HepG2 (cell line): Measurements from ENCODE around the gene CCSER1. TPM values are rescaled to one million over a fixed set of nuclear protein-coding genes. Genes with fewer than 3 reads are reported as not detected.

Source experiments
- ATAC-seq: fragments of 200-7000 bp; cut with Tn5 transposase; 3 replicates; pipeline ENCODE4 v1.9.1; 2020; ENCODE audit warnings: mild to moderate bottlenecking, moderate library complexity
- BruUV-seq: library from RNA; stranded (reverse); fragments of 400-500 nt; replicated peaks from 2 replicates; lab custom pipeline; 2021; lab: Mats Ljungman, UMichigan
- CTCF ChIA-PET: fragments of 300-600 bp; formaldehyde crosslinking; extraction: SDS; loops from one replicate; lab custom pipeline; 2021; ENCODE audit warnings: low total read pairs, inconsistent platforms, low intra/inter-chr PET ratio; lab: Yijun Ruan, JAX
- POLR2A ChIA-PET: fragments of 350-600 bp; sonication (Branson Sonifier 250); formaldehyde crosslinking; loops from one replicate; lab custom pipeline; 2020; ENCODE audit warnings: antibody characterized with exemption, inconsistent platforms; lab: Yijun Ruan, JAX
- DNase-seq: peaks from one replicate; pipeline ENCODE4 v3.0.0-alpha.2; 2015; ENCODE audit warnings: low spot score
- FAIRE-seq: peaks from 3 replicates; lab custom pipeline; 2011; peaks lifted over from hg19 to GRCh38; lab: Jason Lieb, UNC
- H2AFZ ChIP-seq: one replicate; pipeline ENCODE4 v1.6.1; 2011; ENCODE audit warnings: low read length, inconsistent platforms
- H3K27ac ChIP-seq: fragments of 300-600 bp; 3 replicates; pipeline ENCODE4 v1.8.0; 2011; ENCODE audit warnings: mixed run types, mild to moderate bottlenecking, mixed read lengths, low read length, inconsistent platforms; ENCODE audit not compliant: insufficient read depth; ENCODE audit errors: extremely low read length
- H3K27me3 ChIP-seq, 2 experiments: fragments of 200-600 bp in 1 of 2; 2 replicates in 1 of 2; 3 replicates in 1 of 2; pipeline versions ENCODE4 v1.6.0 to v1.8.0; 2011; ENCODE audit warnings: low read length in 2 of 2, mild to moderate bottlenecking in 2 of 2, moderate library complexity in 2 of 2, inconsistent platforms in 1 of 2; ENCODE audit not compliant: insufficient read depth in 2 of 2, control insufficient read depth in 1 of 2
- H3K36me3 ChIP-seq, 2 experiments: fragments of 200-600 bp in 1 of 2; replicated peaks in 1 of 2; 2 replicates in 1 of 2; 3 replicates in 1 of 2; pipeline versions ENCODE4 v1.5.1 to v1.8.0; 2011; ENCODE audit warnings: low read length in 2 of 2, inconsistent platforms in 1 of 2; ENCODE audit not compliant: insufficient read depth in 2 of 2, control insufficient read depth in 1 of 2
- H3K4me1 ChIP-seq: 2 replicates; pipeline ENCODE4 v1.5.1; 2012; ENCODE audit warnings: low read length, inconsistent platforms; ENCODE audit not compliant: insufficient read depth
- H3K4me2 ChIP-seq: 2 replicates; pipeline ENCODE4 v1.6.0; 2011; ENCODE audit warnings: low read depth, low read length, inconsistent platforms
- H3K4me3 ChIP-seq, 3 experiments: fragments of 200-600 bp in 1 of 3; sonication (generic), shearing (Covaris generic) in 1 of 3; replicated peaks in 1 of 3; 2 replicates each; pipeline ENCODE4 v1.5.1; 2011 to 2016; ENCODE audit warnings: low read length in 3 of 3, inconsistent platforms in 2 of 3, low read depth in 2 of 3, mild to moderate bottlenecking in 2 of 3, control low read depth in 1 of 3, mixed read lengths in 1 of 3; ENCODE audit not compliant: insufficient read depth in 1 of 3
- H3K79me2 ChIP-seq: one replicate; pipeline ENCODE4 v1.6.1; 2011; ENCODE audit warnings: low read length, inconsistent platforms; ENCODE audit not compliant: insufficient read depth
- H3K9ac ChIP-seq: 2 replicates; pipeline ENCODE4 v1.6.0; 2011; ENCODE audit warnings: mild to moderate bottlenecking, low read depth, low read length, inconsistent platforms; ENCODE audit not compliant: insufficient read depth
- H3K9me3 ChIP-seq: 2 replicates; pipeline ENCODE4 v1.5.1; 2012; ENCODE audit warnings: mild to moderate bottlenecking, low read length
- H4K20me1 ChIP-seq: 2 replicates; pipeline ENCODE4 v1.6.0; 2011; ENCODE audit warnings: inconsistent platforms, mild to moderate bottlenecking, low read length, moderate library complexity; ENCODE audit not compliant: insufficient read depth
- FOXP1 ChIP-seq, 2 experiments: fragments of 450-650 bp in 1 of 2; IDR thresholded peaks; 2 replicates each; pipeline ENCODE4 v1.6.1; 2017 to 2018; ENCODE audit warnings: antibody characterized with exemption in 1 of 2
- HDAC6 ChIP-seq: fragments of 200-600 bp; sonication (generic); IDR thresholded peaks from 2 replicates; pipeline ENCODE4 v1.7.0; 2017; ENCODE audit warnings: mild to moderate bottlenecking, antibody characterized with exemption, low read length, low read depth
- ISX ChIP-seq: sonication (generic); formaldehyde crosslinking; conservative IDR thresholded peaks from 2 replicates; pipeline ENCODE4 v1.5.0; 2020; ENCODE audit warnings: missing genetic modification reagents
- MLX ChIP-seq: IDR thresholded peaks from 2 replicates; pipeline ENCODE4 v1.6.1; 2016
- NCOA1 ChIP-seq: sonication (generic); formaldehyde crosslinking; IDR thresholded peaks from 2 replicates; pipeline ENCODE4 v1.9.0; 2021; ENCODE audit warnings: missing genetic modification reagents
- RAD51 ChIP-seq: fragments of 450-650 bp; IDR thresholded peaks from 2 replicates; pipeline ENCODE4 v1.6.1; 2016; ENCODE audit warnings: borderline replicate concordance
- REXO4 ChIP-seq: sonication (generic); formaldehyde crosslinking; IDR thresholded peaks from 2 replicates; pipeline ENCODE4 v1.8.0; 2022; ENCODE audit warnings: missing genetic modification reagents, mild to moderate bottlenecking, borderline replicate concordance
- SNAPC2 ChIP-seq: sonication (generic); formaldehyde crosslinking; IDR thresholded peaks from 2 replicates; pipeline ENCODE4 v1.8.1; 2022; ENCODE audit warnings: mild to moderate bottlenecking, missing genetic modification reagents
- THAP9 ChIP-seq: sonication (generic); formaldehyde crosslinking; IDR thresholded peaks from 2 replicates; pipeline ENCODE4; 2020; ENCODE audit warnings: missing genetic modification reagents, mild to moderate bottlenecking, borderline replicate concordance
- ZFP82 ChIP-seq: sonication (generic); formaldehyde crosslinking; IDR thresholded peaks from 2 replicates; pipeline ENCODE4 v1.5.1; 2020; ENCODE audit warnings: mild to moderate bottlenecking, missing genetic modification reagents, borderline replicate concordance
- ZNF124 ChIP-seq: sonication (generic); formaldehyde crosslinking; IDR thresholded peaks from 2 replicates; pipeline ENCODE4 v1.4.0; 2020; ENCODE audit warnings: missing genetic modification reagents
- ZNF343 ChIP-seq: sonication (generic); formaldehyde crosslinking; IDR thresholded peaks from 2 replicates; pipeline ENCODE4 v1.4.0; 2020; ENCODE audit warnings: mild to moderate bottlenecking, missing genetic modification reagents
- ZNF747 ChIP-seq: sonication (generic); formaldehyde crosslinking; IDR thresholded peaks from 2 replicates; pipeline ENCODE4 v1.8.1; 2023; ENCODE audit warnings: missing genetic modification reagents, mild to moderate bottlenecking, borderline replicate concordance
- WGBS: methylation state at CpG from one replicate; pipeline ENCODE4 v1.1.6; 2017; ENCODE audit warnings: low lambda C conversion rate; 5-methylcytosine and 5-hydroxymethylcytosine counted together
- in situ Hi-C: cut with HindIII; loops from 2 replicates; pipeline ENCODE4 v1.10.0; 2017; ENCODE audit warnings: low pct_unique_long_range_greater_than_20kb; ENCODE audit not compliant: extremely low pct_ligation_motif_present
- intact Hi-C: fragments of 100-400 bp; cut with micrococcal nuclease; formaldehyde crosslinking; loops from one replicate; pipeline ENCODE4 v1.10.0; 2022; ENCODE audit not compliant: unreplicated experiment
- polyA plus RNA-seq, 8 experiments: library from polyadenylated mRNA; depleted of rRNA in 3 of 8; stranded (reverse) in 7 of 8; unstranded in 1 of 8; fragments of >200 nt; fragmentation: Illumina TruSeq in 4 of 8; extraction: Trizol in 4 of 8; gene quantifications; 2 replicates each; pipeline versions ENCODE4 v1.2.1 to v1.2.3, GENCODE V29; 2011 to 2016; ENCODE audit warnings: low read depth in 4 of 8, missing spikeins in 1 of 8, mixed read lengths in 1 of 8; ENCODE audit not compliant: insufficient read depth in 1 of 8
- total RNA-seq, 5 experiments: library from RNA; depleted of rRNA; stranded (reverse); fragments of >200 nt; fragmentation: Illumina TruSeq; extraction: Trizol; gene quantifications; 2 replicates each; pipeline ENCODE4 v1.2.3, GENCODE V29; 2016; ENCODE audit warnings: low read depth in 1 of 5
- TF ChIP-seq, protein P1 (sequence below): sonication (generic); formaldehyde crosslinking; IDR thresholded peaks from 2 replicates; pipeline ENCODE4 v1.5.0; 2020; ENCODE audit warnings: mild to moderate bottlenecking, missing genetic modification reagents, borderline replicate concordance

The CCSER1 gene
- total and polyA plus RNA-seq, 2 of the 13 experiments (the other 11 are each of a cell fraction or from before 2014, with no cell fraction given), result not detected

DNA sequence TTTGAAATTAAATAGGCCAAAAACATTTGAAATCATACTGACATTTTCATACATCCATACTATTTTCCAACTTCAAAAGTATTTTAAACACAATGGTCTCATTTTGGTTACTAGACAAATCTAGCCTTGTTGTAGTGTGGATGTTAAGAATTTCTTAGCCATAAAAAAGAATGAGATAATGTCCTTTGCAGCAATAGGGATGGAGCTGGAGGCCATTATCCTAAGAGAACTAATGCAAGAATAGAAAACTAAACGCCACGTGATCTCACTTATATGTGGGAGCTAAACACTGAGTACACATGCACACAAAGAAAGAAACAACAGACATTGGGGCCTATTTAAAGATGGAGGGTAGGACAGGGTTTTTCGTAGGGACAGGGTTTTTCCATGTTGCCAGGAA lies 153.8 kb downstream of the CCSER1 start:
- ATAC-seq (no peak), DNase-seq (no peak), FAIRE-seq (no peak)
- CTCF ChIA-PET, result no interaction called here
- H4K20me1 ChIP-seq, result no peaks in the 10 kb centered on the region
- no peak overlapping the region for H3K4me2 ChIP-seq
- intact Hi-C loops, result no loop called here
- no peak overlapping the region for H3K27ac ChIP-seq
- no peaks in the 10 kb centered on the region for H3K9me3 ChIP-seq
- no peak overlapping the region for H2AFZ ChIP-seq
- POLR2A ChIA-PET, result no interaction called here
- H3K4me1 ChIP-seq, result no peaks in the 10 kb centered on the region
- no peak overlapping the region for H3K9ac ChIP-seq
- no peaks in the 10 kb centered on the region for H3K36me3 ChIP-seq
- H3K79me2 ChIP-seq, result no peaks in the 10 kb centered on the region
- 0% methylated on average over 3 of the region's 3 CpGs for WGBS
- H3K27me3 ChIP-seq, result no peaks in the 10 kb centered on the region
- BruUV-seq, result no TSS peak
- in situ Hi-C loops, result no loop called here
- no peak overlapping the region for H3K4me3 ChIP-seq
- TF ChIP-seq RAD51 (no peak), ISX (CRISPR knock-in tag) (no peak), ZNF343 (no peak), SNAPC2 (CRISPR knock-in tag) (no peak), THAP9 (CRISPR knock-in tag) (no peak), HDAC6 (no peak), FOXP1 (IDR thresholded peaks at IDR 0.05) (no peak), FOXP1 (CRISPR knock-in tag; IDR thresholded peaks at IDR 0.05) (no peak), REXO4 (CRISPR knock-in tag) (no peak), ZNF124 (no peak), ZFP82 (CRISPR knock-in tag) (no peak), MLX (CRISPR knock-in tag) (no peak), ZNF747 (CRISPR knock-in tag) (no peak), NCOA1 (no peak)
- TF ChIP-seq, protein P1, sequence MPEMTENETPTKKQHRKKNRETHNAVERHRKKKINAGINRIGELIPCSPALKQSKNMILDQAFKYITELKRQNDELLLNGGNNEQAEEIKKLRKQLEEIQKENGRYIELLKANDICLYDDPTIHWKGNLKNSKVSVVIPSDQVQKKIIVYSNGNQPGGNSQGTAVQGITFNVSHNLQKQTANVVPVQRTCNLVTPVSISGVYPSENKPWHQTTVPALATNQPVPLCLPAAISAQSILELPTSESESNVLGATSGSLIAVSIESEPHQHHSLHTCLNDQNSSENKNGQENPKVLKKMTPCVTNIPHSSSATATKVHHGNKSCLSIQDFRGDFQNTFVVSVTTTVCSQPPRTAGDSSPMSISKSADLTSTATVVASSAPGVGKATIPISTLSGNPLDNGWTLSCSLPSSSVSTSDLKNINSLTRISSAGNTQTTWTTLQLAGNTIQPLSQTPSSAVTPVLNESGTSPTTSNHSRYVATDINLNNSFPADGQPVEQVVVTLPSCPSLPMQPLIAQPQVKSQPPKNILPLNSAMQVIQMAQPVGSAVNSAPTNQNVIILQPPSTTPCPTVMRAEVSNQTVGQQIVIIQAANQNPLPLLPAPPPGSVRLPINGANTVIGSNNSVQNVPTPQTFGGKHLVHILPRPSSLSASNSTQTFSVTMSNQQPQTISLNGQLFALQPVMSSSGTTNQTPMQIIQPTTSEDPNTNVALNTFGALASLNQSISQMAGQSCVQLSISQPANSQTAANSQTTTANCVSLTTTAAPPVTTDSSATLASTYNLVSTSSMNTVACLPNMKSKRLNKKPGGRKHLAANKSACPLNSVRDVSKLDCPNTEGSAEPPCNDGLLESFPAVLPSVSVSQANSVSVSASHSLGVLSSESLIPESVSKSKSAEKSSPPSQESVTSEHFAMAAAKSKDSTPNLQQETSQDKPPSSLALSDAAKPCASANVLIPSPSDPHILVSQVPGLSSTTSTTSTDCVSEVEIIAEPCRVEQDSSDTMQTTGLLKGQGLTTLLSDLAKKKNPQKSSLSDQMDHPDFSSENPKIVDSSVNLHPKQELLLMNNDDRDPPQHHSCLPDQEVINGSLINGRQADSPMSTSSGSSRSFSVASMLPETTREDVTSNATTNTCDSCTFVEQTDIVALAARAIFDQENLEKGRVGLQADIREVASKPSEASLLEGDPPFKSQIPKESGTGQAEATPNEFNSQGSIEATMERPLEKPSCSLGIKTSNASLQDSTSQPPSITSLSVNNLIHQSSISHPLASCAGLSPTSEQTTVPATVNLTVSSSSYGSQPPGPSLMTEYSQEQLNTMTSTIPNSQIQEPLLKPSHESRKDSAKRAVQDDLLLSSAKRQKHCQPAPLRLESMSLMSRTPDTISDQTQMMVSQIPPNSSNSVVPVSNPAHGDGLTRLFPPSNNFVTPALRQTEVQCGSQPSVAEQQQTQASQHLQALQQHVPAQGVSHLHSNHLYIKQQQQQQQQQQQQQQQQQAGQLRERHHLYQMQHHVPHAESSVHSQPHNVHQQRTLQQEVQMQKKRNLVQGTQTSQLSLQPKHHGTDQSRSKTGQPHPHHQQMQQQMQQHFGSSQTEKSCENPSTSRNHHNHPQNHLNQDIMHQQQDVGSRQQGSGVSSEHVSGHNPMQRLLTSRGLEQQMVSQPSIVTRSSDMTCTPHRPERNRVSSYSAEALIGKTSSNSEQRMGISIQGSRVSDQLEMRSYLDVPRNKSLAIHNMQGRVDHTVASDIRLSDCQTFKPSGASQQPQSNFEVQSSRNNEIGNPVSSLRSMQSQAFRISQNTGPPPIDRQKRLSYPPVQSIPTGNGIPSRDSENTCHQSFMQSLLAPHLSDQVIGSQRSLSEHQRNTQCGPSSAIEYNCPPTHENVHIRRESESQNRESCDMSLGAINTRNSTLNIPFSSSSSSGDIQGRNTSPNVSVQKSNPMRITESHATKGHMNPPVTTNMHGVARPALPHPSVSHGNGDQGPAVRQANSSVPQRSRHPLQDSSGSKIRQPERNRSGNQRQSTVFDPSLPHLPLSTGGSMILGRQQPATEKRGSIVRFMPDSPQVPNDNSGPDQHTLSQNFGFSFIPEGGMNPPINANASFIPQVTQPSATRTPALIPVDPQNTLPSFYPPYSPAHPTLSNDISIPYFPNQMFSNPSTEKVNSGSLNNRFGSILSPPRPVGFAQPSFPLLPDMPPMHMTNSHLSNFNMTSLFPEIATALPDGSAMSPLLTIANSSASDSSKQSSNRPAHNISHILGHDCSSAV (CRISPR knock-in tag), result no peak
